ENCODE data around the gene ABCA8.

Gene ABCA8

DNA sequence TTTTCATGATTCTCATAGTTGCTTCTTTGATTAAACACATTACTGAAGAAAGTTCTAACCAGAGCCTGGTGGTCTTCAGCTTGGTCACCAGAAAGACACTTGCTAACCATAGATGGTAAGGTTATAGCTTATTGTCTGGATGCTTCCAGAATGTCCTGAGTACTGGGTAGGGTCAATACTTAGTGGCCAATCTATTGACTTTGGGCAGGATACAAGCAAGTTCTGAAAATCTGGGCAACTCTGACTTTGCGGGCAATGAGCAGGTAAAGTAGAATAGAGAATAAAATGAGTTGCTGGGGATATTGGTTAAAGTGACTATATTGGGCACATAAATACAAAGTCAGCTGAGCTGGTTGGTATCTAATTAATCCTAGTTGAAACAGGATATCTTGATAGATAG is 63.0 kb downstream of the ABCA8 start:
- Histone ChIP-seq H3K4me3 (ENCODE audit: low read depth, low read length) (no peak overlapping the region), H3K27ac (ENCODE audit: extremely low read depth, low read depth, low read length) (no peak overlapping the region), H3K9me3 (ENCODE audit: control insufficient read depth, insufficient read depth, low read depth, low read length) (no peaks in the 10 kb centered on the region; the same call in 1 of the 2 replicates), H3K36me3 (ENCODE audit: control insufficient read depth in 2 of 2, insufficient read depth in 1 of 2, low read length in 2 of 2) (no peaks in the 10 kb centered on the region), H3K4me1 (ENCODE audit: control insufficient read depth, insufficient read depth, low read length) (no peaks in the 10 kb centered on the region)
- TF ChIP-seq, protein P1, sequence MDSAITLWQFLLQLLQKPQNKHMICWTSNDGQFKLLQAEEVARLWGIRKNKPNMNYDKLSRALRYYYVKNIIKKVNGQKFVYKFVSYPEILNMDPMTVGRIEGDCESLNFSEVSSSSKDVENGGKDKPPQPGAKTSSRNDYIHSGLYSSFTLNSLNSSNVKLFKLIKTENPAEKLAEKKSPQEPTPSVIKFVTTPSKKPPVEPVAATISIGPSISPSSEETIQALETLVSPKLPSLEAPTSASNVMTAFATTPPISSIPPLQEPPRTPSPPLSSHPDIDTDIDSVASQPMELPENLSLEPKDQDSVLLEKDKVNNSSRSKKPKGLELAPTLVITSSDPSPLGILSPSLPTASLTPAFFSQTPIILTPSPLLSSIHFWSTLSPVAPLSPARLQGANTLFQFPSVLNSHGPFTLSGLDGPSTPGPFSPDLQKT (IDR thresholded peaks at IDR 0.05; ENCODE audit: borderline replicate concordance, low read depth, low read length): no peak
- no peak for TF ChIP-seq ZNF707 (tag by site-specific recombination; IDR thresholded peaks at IDR 0.05)
- TF ChIP-seq, protein P2, sequence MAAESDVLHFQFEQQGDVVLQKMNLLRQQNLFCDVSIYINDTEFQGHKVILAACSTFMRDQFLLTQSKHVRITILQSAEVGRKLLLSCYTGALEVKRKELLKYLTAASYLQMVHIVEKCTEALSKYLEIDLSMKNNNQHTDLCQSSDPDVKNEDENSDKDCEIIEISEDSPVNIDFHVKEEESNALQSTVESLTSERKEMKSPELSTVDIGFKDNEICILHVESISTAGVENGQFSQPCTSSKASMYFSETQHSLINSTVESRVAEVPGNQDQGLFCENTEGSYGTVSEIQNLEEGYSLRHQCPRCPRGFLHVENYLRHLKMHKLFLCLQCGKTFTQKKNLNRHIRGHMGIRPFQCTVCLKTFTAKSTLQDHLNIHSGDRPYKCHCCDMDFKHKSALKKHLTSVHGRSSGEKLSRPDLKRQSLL (tag by site-specific recombination; IDR thresholded peaks at IDR 0.05): no peak
- TF ChIP-seq KLF9 (tag by site-specific recombination; IDR thresholded peaks at IDR 0.05; ENCODE audit: low read depth): no peak
- no peak for TF ChIP-seq ZNF610 (tag by site-specific recombination; IDR thresholded peaks at IDR 0.05; ENCODE audit: borderline replicate concordance)
- no peak for TF ChIP-seq ZNF132 (tag by site-specific recombination; IDR thresholded peaks at IDR 0.05; ENCODE audit: borderline replicate concordance)
- TF ChIP-seq GLI4 (tag by site-specific recombination; IDR thresholded peaks at IDR 0.05): no peak
- no peak for TF ChIP-seq ZNF585B (tag by site-specific recombination; IDR thresholded peaks at IDR 0.05)
- no peak for TF ChIP-seq ZNF776 (tag by site-specific recombination; IDR thresholded peaks at IDR 0.05; ENCODE audit: borderline replicate concordance)
- no peak for TF ChIP-seq GLI2 (tag by site-specific recombination; IDR thresholded peaks at IDR 0.05; ENCODE audit: borderline replicate concordance, low read depth)
- TF ChIP-seq ZNF202 (tag by site-specific recombination; IDR thresholded peaks at IDR 0.05; ENCODE audit: borderline replicate concordance): no peak
- TF ChIP-seq, protein P3, sequence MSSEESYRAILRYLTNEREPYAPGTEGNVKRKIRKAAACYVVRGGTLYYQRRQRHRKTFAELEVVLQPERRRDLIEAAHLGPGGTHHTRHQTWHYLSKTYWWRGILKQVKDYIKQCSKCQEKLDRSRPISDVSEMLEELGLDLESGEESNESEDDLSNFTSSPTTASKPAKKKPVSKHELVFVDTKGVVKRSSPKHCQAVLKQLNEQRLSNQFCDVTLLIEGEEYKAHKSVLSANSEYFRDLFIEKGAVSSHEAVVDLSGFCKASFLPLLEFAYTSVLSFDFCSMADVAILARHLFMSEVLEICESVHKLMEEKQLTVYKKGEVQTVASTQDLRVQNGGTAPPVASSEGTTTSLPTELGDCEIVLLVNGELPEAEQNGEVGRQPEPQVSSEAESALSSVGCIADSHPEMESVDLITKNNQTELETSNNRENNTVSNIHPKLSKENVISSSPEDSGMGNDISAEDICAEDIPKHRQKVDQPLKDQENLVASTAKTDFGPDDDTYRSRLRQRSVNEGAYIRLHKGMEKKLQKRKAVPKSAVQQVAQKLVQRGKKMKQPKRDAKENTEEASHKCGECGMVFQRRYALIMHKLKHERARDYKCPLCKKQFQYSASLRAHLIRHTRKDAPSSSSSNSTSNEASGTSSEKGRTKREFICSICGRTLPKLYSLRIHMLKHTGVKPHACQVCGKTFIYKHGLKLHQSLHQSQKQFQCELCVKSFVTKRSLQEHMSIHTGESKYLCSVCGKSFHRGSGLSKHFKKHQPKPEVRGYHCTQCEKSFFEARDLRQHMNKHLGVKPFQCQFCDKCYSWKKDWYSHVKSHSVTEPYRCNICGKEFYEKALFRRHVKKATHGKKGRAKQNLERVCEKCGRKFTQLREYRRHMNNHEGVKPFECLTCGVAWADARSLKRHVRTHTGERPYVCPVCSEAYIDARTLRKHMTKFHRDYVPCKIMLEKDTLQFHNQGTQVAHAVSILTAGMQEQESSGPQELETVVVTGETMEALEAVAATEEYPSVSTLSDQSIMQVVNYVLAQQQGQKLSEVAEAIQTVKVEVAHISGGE (tag by site-specific recombination; conservative IDR thresholded peaks at IDR 0.05; ENCODE audit: low read depth): no peak
- TF ChIP-seq ZNF426 (tag by site-specific recombination; IDR thresholded peaks at IDR 0.05): no peak
- TF ChIP-seq, protein P4, sequence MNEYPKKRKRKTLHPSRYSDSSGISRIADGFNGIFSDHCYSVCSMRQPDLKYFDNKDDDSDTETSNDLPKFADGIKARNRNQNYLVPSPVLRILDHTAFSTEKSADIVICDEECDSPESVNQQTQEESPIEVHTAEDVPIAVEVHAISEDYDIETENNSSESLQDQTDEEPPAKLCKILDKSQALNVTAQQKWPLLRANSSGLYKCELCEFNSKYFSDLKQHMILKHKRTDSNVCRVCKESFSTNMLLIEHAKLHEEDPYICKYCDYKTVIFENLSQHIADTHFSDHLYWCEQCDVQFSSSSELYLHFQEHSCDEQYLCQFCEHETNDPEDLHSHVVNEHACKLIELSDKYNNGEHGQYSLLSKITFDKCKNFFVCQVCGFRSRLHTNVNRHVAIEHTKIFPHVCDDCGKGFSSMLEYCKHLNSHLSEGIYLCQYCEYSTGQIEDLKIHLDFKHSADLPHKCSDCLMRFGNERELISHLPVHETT (tag by site-specific recombination; IDR thresholded peaks at IDR 0.05): no peak
- TF ChIP-seq WT1 (tag by site-specific recombination; IDR thresholded peaks at IDR 0.05): no peak
- no peak for TF ChIP-seq HOXC10 (CRISPR knock-in tag; IDR thresholded peaks at IDR 0.05)
- POLR2A ChIA-PET: no interaction called here
- CTCF ChIA-PET: interaction anchor here (0.8 kb wide), 1 partner anchor 144 kb away, joined by 5 read pairs; no protein-coding TSS in a partner anchor

DNA sequence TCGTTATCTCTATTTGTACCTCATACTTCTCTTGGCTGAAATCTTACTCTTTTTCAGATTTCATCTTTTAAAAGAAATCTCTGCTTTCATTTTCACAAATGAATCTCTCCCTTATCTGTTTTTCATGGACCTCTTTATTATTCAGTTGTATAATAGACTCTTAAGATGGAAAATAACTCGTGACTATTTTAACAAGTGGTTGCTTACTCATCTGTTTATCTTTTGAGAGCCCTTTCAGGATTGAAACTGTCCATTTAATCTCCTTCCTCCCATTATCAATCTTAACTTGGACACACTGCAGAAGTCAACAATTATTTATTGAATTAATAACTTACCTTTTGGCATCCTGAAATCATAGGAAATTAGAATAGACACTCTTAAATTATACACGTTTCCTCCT is 68.8 kb downstream of the ABCA8 start:
- no peaks in the 10 kb centered on the region; the same call in 1 of the 2 replicates for H3K9me3 ChIP-seq (ENCODE audit: control insufficient read depth, insufficient read depth, low read depth, low read length)
- no peak for TF ChIP-seq ZSCAN23 (tag by site-specific recombination; IDR thresholded peaks at IDR 0.05)
- TF ChIP-seq SP7 (tag by site-specific recombination; IDR thresholded peaks at IDR 0.05): no peak
- TF ChIP-seq, protein P5, sequence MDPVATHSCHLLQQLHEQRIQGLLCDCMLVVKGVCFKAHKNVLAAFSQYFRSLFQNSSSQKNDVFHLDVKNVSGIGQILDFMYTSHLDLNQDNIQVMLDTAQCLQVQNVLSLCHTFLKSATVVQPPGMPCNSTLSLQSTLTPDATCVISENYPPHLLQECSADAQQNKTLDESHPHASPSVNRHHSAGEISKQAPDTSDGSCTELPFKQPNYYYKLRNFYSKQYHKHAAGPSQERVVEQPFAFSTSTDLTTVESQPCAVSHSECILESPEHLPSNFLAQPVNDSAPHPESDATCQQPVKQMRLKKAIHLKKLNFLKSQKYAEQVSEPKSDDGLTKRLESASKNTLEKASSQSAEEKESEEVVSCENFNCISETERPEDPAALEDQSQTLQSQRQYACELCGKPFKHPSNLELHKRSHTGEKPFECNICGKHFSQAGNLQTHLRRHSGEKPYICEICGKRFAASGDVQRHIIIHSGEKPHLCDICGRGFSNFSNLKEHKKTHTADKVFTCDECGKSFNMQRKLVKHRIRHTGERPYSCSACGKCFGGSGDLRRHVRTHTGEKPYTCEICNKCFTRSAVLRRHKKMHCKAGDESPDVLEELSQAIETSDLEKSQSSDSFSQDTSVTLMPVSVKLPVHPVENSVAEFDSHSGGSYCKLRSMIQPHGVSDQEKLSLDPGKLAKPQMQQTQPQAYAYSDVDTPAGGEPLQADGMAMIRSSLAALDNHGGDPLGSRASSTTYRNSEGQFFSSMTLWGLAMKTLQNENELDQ (tag by site-specific recombination; IDR thresholded peaks at IDR 0.05; ENCODE audit: low read depth): no peak
- no peak for TF ChIP-seq ZNF354C (tag by site-specific recombination; IDR thresholded peaks at IDR 0.05; ENCODE audit: borderline replicate concordance, low read depth)
- no peak for TF ChIP-seq SP3 (tag by site-specific recombination; IDR thresholded peaks at IDR 0.05)
- no peak for TF ChIP-seq HOXD13 (CRISPR knock-in tag; IDR thresholded peaks at IDR 0.05; ENCODE audit: borderline replicate concordance)
- no peak for TF ChIP-seq ZNF600 (tag by site-specific recombination; IDR thresholded peaks at IDR 0.05)
- TF ChIP-seq GLI2 (tag by site-specific recombination; IDR thresholded peaks at IDR 0.05; ENCODE audit: borderline replicate concordance, low read depth): no peak
- TF ChIP-seq ZNF138 (tag by site-specific recombination; IDR thresholded peaks at IDR 0.05; ENCODE audit: borderline replicate concordance): no peak
- no peaks in the 10 kb centered on the region for H3K4me1 ChIP-seq (ENCODE audit: control insufficient read depth, insufficient read depth, low read length)
- no peaks in the 10 kb centered on the region for H3K36me3 ChIP-seq (ENCODE audit: control insufficient read depth in 2 of 2, insufficient read depth in 1 of 2, low read length in 2 of 2)
- no peak overlapping the region for H3K27ac ChIP-seq (ENCODE audit: extremely low read depth, low read depth, low read length)
- H3K4me3 ChIP-seq (ENCODE audit: low read depth, low read length): no peak overlapping the region
- ChIA-PET CTCF (no interaction called here), POLR2A (no interaction called here)

Data from HEK293 (cell line).